Measurements from ENCODE around the gene PRDM11.

Gene PRDM11

GRCh38 chr11:45282081-45282480 is 135.6 kb downstream of the PRDM11 start:
- peaks cover 4% of the 10 kb centered on the region; the same call in 1 of the 2 replicates for H3K36me3 ChIP-seq (ENCODE audit: insufficient read depth, low read length)
- H3K79me2 ChIP-seq (ENCODE audit: control insufficient read depth, insufficient read depth, low read length, unreplicated experiment): no peaks in the 10 kb centered on the region
- no peak overlapping the region for H3K4me3 ChIP-seq (ENCODE audit: low read depth, low read length)
- H3K27me3 ChIP-seq (ENCODE audit: insufficient read depth, low read length): peaks cover 80% of the 10 kb centered on the region
- no peak overlapping the region for H3K27ac ChIP-seq (ENCODE audit: low read depth, low read length)
- H3K4me1 ChIP-seq (ENCODE audit: control insufficient read depth, insufficient read depth, low read length, unreplicated experiment): no peaks in the 10 kb centered on the region
- no peak overlapping the region for H2AFZ ChIP-seq (ENCODE audit: low read length, unreplicated experiment)
